ENCODE results near the gene SLC29A3. TPM values are rescaled to one million over a fixed set of nuclear protein-coding genes. Genes with fewer than 3 reads are reported as not detected.

Gene SLC29A3
- polyA plus RNA-seq, 1 of the 3 experiments (the other 2 are of a cell fraction): 3.8 TPM

GRCh38 chr10:71368643-71369042 is 49.6 kb downstream of the SLC29A3 start:
- Histone ChIP-seq H3K36me3 (replicated peaks in 1 of 2; ENCODE audit: control insufficient read depth in 1 of 2, insufficient read depth in 2 of 2, low read length in 1 of 2) (no peaks in the 10 kb centered on the region), H3K9me3 (no peaks in the 10 kb centered on the region), H3K4me1 (ENCODE audit: control insufficient read depth in 1 of 2, insufficient read depth in 2 of 2, low read depth in 1 of 2, low read length in 1 of 2) (no peaks in the 10 kb centered on the region), H3F3A (replicated peaks; ENCODE audit: insufficient read depth) (no peaks in the 10 kb centered on the region), H3K27me3 (ENCODE audit: insufficient read depth) (no peaks in the 10 kb centered on the region; the same call in 1 of the 2 replicates), H3K27ac (ENCODE audit: low read depth in 2 of 2, low read length in 1 of 2) (no peak overlapping the region), H3K9me2 (no peaks in the 10 kb centered on the region), H2AFZ (ENCODE audit: low read depth) (no peak overlapping the region), H3K4me2 (no peak overlapping the region), H3K9ac (no peak overlapping the region), H4K20me1 (ENCODE audit: insufficient read depth) (no peaks in the 10 kb centered on the region), H3K79me2 (ENCODE audit: insufficient read depth) (no peaks in the 10 kb centered on the region), H3K4me3 (ENCODE audit: low read depth in 2 of 2, low read length in 1 of 2) (no peak overlapping the region)
- TF ChIP-seq MXI1 (IDR thresholded peaks at IDR 0.05; ENCODE audit: low read depth, low read length): no peak
- no peak for TF ChIP-seq YY1 (IDR thresholded peaks at IDR 0.05; ENCODE audit: low read depth)
- no peak for TF ChIP-seq EZH2phosphoT487 (IDR thresholded peaks at IDR 0.05; ENCODE audit: borderline replicate concordance, low read depth)
- TF ChIP-seq SIN3A (IDR thresholded peaks at IDR 0.05; ENCODE audit: borderline replicate concordance, low read depth, low read length): no peak
- TF ChIP-seq REST (IDR thresholded peaks at IDR 0.05; ENCODE audit: low read depth, low read length): no peak
- TF ChIP-seq FOSL2 (IDR thresholded peaks at IDR 0.05; ENCODE audit: borderline replicate concordance, low read depth): no peak
- TF ChIP-seq MEF2A (IDR thresholded peaks at IDR 0.05; ENCODE audit: borderline replicate concordance, low read depth): no peak
- no peak for TF ChIP-seq USF1 (IDR thresholded peaks at IDR 0.05; ENCODE audit: borderline replicate concordance, low read depth)
- TF ChIP-seq TEAD4 (IDR thresholded peaks at IDR 0.05; ENCODE audit: borderline replicate concordance, insufficient read depth): no peak
- TF ChIP-seq CHD2 (IDR thresholded peaks at IDR 0.05; ENCODE audit: low read length, partially characterized antibody): no peak
- no peak for TF ChIP-seq GABPA (IDR thresholded peaks at IDR 0.05; ENCODE audit: low read depth)
- TF ChIP-seq RAD21 (IDR thresholded peaks at IDR 0.05; ENCODE audit: low read length): no peak
- no peak for TF ChIP-seq USF2 (IDR thresholded peaks at IDR 0.05; ENCODE audit: borderline replicate concordance, low read depth, low read length)
- TF ChIP-seq EP300 (IDR thresholded peaks at IDR 0.05; ENCODE audit: borderline replicate concordance in 1 of 2, low read depth in 1 of 2, low read length in 1 of 2): no peak
- no peak for TF ChIP-seq ELF1 (IDR thresholded peaks at IDR 0.05)
- TF ChIP-seq FOXM1 (IDR thresholded peaks at IDR 0.05; ENCODE audit: low read depth): no peak
- ChIA-PET CTCF (interaction anchor here (0.5 to 4.3 kb wide), 6 partner anchors 13 to 202 kb away, joined by 3 to 20 read pairs (median 3); partner anchors contain the start of gene SLC29A3), POLR2A (no interaction called here)
- WGBS (ENCODE audit: low lambda C conversion rate): 53% methylated on average over 2 of the region's 2 CpGs
- no peak for DNase-seq

Measured in SK-N-SH (cell line).